Stimulated activated CD4-positive, alpha-beta T cell treated with anti-CD3 and anti-CD28 coated beads, Interleukin-4, amount 100 ng/mL, for 4 hours (primary cell): ENCODE results near the gene CARD6.
"Not testable (repeated sequence)": the region's sequence is repeated elsewhere in the genome, so short reads cannot be mapped to it uniquely, and the experiment has no call there.

Experiments
- DNase-seq, 2 experiments: peaks; one replicate each; pipeline ENCODE4 v3.0.0-alpha.2; 2020

The CARD6 gene

DNA sequence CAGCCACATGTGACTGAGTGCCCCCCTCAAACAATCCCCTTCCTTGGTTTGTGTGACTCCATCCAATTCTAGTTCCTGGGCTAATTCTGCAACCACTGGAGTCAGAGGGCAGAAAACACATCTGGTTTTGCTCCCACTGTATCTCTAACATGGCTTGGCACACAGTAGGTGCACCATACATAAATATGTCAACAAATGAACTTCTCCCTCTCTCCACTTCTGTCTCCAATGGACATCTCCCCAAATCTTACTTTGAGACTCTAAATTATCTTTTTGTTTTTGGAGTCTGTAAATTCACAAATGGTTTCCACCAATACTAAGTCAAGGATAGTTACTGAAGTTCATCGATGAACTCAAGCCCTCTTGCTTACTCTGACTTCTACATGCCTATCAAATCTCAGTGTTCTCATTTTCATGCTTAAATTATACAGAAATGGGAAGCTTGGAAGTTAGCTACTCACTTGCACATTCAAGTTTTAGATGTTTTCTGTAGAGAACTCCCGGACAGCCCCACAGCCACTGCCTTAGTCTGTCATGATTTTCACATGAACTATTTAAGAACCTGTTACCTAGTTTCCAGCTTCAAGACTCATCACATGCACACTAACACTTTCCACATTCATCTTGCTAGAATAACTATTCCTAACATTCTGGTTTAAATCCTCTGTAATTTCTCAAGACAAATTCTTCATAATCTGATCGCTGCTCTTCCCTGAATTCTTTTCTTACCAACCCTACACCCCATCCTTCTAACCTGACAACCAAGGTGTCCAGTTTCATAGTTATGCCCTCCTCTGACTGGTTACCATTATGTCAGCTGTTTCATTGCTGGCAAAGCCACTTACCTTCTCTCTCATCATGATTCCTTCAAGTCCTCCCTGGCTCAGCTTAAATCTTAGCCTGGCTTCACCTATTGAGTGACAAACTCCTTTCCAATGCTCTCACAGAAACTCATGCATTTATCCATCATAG lies 12.2 kb upstream of the CARD6 start:
- DNase-seq: no peak

DNA sequence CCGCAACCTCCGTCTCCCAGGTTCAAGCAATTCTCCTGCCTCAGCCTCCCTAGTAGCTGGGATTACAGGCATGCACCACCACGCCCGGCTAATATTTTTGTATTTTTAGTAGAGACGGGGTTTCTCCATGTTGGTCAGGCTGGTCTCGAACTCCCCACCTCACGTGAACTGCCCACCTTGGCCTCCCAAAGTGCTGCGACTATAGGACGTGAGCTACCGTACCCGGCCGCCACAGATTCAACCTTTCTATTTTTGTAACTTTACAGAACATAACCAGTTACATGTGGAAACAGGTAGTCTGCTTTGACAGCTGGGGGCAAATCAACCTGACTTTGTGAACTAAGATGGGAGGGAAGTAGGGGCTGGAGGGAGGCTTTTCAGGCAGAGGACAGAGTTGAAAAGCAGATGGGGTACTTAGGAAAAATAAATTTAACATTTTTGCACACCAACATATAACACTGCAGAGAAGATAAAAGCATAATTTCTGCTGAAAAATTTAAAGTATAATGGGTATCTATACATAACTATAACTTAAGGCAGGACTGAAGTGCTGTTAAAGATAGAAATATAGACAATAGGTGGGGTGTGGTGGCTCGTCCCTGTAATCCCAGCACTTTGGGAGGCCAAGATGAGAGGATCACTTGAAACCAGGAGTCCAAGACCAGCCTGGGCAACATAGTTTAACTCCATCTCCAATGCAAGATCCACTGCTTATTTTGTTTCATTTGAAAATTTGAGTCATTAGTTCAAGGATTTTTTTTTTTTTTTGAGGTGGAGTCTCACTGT lies 11.2 kb upstream of the CARD6 start:
- DNase-seq: no peak

DNA sequence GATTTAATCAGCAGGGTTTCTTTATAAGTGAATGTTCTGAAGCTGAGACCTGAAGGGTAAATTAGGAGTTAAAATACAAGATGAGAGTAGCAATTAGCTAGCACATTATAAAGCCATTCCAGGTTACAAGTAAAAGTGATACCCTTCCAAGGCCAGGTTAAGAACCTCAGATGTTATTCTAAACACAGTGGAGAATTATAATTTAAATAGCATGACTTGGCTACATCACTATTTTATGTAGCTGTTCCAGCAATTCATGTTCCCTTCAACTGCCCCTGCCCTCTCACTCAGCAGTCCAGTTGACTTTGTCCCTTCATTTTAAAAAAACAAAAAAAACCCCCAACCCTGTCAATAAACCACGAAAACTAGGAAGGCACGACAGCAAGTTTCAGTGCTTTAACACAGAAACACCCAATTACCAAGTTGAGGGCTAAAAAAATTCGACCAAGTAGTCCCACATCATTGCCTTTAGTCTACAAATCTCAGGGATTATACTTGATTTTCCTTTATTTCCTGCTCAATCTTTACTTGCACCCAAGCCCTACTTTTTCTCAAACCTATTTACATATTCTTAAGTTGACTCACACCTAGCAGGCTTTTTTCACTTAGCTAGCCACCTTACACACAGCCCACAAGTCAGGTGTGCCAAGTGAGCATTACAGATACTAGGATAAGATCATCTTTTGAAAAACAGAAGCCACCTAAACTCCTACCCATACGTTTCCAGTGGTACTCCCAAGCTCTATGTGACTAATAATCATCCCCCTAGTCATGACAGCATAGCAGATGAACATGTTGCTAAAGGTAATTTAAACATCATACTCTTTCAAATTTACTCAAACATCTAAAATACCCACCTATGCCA lies 9.6 kb upstream of the CARD6 start:
- DNase-seq: no peak

DNA sequence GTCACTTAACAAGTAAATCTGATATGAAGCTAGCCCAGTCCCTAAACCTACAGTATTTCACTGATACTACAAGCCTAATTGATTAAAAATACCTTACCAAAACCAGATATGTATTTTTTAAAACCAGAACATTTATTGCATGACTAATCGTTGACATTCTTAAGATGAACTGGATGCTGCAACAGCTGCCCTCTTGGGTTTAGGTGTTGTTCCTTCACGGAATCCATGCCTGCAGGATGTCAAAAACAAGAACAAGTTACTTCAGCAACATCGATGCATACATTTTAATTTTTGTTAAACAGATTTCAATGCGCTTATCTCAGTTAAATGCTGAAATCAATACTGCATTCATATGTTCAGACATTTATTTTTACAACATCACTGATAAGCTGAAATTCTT lies 8.8 kb upstream of the CARD6 start:
- DNase-seq: no peak

DNA sequence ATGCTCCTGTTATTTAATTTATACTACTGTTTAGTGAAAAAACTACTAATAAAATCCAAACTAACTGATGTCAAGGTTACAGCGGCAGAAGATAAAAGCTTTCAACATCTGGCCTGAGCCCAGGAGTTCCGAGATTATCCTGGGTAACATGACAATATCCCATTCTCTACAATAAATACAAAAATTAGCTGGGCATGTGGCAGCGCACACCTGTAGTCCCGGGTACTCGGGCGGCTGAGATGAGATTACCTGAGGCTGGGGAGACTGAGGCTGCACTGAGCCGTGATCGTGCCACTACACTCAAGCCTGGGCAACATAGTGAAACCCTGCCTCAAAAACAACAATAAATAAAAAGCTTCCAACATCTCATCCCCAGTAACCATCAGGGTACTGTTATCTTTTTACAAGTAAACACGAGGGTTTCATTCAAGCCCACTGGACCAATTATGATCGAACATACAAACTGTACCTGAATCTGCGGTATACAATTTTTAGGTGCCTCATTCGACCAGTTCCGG lies 7.4 kb upstream of the CARD6 start:
- DNase-seq: no peak

DNA sequence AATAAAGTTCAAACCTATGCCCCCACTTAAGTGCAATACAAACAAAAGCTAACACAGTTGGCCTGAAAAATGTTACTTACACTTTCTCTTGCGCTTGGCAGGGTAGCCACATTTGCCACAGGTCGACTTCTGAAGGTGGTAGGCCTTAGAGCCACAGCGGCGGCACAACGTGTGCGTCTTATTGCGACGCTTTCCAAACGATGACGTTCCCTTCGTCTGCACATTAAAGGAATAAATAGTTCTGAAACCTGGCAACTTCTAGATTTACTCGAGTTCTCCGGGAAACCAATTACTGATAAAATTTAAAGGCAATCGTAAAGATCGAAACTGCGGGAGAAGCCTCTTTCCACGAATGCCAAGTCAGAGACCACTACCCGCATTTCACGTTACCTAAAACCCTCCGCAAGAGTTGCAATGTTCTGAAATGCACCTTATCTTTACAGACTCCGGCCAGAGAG lies 6.7 kb upstream of the CARD6 start:
- peak in 1 of 2 experiments; percentile 38 for DNase-seq

DNA sequence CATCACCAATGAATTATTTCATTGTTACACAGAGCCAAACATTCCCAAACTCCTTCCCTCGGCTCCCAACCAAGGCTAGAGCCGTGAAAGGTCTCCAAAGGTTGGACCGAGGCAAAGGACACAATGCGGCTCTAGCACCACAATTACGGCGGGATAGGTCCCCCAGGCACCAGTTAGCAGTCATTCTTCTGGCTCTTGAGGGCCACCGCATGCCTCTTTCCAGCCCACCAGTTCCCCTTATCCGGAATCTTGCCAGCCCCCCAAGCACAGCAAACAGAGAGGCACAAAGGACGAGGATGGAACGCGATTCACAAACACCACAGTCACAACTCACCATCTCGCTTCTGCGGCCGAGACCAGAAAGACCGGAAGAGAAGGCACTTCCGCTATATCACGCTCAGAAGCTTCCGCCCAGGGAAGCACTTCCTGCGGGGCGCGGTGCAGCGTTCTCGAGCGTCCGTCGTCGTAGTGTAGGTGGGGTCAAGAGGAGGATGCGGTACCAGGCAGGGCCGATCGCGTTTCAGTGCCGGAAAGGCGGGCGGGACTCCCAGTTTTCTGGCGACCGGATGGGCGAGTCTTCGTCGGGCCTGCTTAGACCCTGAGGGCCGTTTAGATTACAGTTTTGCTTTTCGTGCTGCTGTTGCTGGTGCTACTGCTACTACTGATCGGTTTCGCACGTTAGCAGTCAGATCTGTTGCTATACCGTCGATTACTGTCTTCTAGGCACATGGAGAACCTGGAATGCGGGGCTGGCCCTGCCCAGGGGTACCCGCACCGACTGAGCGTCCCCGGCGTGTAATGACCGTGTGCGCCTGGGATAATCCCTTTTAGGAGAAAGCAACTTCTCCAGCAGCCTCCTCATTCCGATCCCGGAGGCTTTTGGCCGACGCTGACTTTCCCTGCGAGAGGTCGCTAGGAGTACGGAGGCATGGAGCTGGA lies 6.0 kb upstream of the CARD6 start, which contains the start of gene RPL37:
Gene RPL37 (minus strand): TSS at position 374 of the 939 bp plus-strand sequence. CDS start 37 bp downstream, at position 337.
- DNase-seq: peak; percentile 85 to 91

DNA sequence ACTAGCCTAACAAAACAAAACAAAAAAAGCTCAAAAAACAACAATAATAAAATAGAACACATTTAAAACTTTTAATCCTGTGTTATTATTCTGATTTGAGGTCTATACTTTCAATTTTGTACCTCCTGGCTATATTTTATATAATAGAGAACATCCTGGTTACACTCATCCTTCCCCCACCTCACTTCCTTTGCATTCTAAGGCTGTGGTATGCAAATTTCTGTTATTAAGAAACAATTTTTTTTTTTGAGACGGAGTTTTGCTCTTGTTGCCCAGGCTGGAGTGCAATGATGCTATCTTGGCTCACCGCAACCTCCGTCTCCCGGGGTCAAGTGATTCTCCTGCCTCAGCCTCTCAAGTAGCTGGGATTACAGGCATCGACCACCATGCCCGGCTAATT lies 3.1 kb upstream of the CARD6 start:
- no peak for DNase-seq

GRCh38 chr5:40842351-40842750 lies 1.2 kb downstream of the CARD6 start:
- no peak for DNase-seq

GRCh38 chr5:40844565-40844964 lies 3.4 kb downstream of the CARD6 start:
- no peak for DNase-seq

DNA sequence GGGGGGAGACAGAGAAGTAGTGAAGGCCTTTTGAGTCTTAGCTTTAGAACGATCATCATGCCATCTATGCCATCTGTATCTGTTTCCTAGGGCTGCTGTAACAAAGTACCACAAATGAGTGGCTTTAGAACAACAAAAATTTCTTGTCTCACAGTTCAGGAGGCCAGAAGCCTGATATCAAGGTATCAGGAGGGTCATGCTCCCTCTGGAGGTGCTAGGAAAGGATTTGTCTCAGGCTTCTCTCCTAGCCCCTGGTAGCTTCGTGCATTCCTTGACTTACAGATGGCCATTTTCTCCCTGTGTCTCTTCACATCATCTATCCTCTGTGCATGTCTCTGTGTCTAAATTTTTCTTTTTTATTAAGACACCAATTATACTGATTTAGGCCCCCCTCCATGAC lies 5.2 kb downstream of the CARD6 start:
- DNase-seq: no peak

GRCh38 chr5:40847525-40847924 lies 6.4 kb downstream of the CARD6 start:
- DNase-seq: no peak

- DNase-seq: no peak
Measured at GRCh38 chr5:40853632-40854192, 12.5 kb downstream of the CARD6 start.

- no peak for DNase-seq
Measured at GRCh38 chr5:40860711-40861110, 19.5 kb downstream of the CARD6 start.

- DNase-seq: not testable (repeated sequence)
Measured at GRCh38 chr5:40865004-40865403, 23.8 kb downstream of the CARD6 start.

DNA sequence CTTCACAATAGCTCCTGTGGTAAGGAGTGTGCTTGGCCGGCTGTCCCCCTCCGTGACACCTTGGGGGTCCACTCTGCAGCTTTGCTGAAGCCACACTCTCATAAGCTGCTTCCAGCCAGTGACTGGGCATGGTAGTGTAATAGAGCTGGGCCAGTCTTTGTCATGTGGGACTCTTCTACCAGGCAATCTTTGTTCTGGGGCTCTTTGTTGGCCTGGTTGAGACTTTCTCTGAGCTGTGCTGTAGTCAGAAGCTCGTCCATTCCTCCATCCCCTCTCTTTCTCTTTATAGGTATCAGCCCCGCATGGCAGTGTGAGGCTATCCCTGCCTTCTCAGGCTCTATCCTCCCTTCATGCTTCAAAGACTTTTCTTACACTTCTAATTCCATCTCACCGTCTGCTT lies 25.7 kb downstream of the CARD6 start:
- no peak for DNase-seq

DNA sequence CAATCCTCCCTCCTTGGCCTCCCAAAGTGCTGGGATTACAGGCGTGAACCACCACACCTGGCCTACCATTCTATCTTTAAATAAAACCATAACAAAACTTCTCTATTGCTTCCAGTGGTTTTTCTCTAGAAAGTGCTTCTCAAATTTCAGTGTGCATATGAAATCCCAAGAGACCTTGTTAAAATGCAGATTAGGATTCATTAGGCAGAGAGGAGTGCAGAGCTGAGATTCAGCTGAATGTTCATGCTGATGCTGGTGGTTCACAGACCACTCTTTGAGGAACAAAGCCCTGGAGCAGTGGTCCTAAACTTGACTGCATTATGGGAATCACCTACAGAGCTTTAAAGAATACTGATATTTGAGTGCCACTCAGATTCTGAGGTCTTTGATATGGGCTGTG lies 28.2 kb downstream of the CARD6 start:
- DNase-seq: no peak

- DNase-seq: no peak
Measured at GRCh38 chr5:40871177-40871576, 30.0 kb downstream of the CARD6 start.

DNA sequence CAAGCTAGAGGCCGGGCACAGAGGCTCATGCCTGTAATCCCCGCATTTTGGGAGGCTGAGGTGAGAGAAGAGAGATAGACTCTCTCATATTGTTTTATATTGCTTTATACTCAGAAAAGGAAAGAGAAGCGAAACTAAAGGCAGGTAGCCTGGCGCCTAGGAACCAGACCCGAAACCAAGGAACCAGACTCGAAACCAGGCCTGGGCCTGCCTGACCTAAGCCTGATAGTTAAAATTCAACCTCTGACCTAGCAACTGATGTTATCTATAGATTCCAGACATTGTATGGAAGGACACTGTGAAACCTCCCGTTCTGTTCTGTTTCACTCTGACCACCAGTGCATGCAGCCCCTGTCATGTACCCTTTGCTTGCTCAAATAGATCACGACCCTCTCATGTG lies 31.1 kb downstream of the CARD6 start:
- DNase-seq: not testable (repeated sequence)

DNA sequence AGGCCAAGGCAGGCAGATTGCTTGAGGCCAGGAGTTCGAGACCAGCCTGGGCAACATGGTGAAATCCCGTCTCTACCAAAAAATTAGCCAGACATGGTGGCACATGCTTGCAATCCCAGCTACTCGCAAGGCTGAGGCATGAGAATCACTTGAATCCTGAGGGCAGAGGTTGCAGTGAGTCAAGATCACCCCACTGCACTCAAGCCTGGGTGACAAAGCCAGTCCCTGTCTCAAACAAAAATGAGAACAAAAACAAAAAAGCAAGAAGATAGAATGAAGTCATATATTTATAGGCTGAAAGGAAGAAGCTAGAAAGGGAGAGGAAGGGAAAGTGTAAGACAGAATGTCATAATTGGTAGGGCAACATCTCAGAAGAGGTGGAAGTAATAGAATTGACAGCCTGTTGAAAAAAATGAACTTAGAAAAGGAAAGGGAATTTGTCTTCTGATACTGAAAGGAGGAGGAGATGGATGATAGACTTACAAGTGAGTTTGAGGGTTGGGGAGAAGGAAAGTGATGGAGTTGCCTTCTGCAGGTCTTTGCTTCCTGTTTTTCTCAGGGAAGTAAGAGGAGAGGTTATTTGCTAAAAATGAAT lies 32.2 kb downstream of the CARD6 start:
- DNase-seq: no peak

DNA sequence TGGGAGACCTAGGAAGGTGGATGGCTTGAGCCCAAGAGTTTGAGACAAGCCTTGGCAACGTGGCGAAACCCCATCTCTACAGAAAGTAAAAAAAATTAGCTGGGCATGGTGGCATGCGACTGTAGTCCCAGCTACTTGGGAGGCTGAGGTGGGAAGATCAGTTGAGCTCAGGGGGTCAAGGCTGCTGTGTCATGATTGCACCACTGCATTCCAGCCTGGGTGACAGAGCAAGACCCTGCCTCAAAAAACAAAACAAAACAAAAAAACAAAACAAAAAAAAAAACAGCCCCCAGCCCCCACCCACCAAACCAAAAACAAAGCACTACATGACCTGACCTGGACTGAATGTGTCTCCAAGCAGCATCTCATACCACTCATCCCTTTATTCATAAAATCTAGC lies 34.8 kb downstream of the CARD6 start:
- DNase-seq: no peak
